GM18511 (cell line): Measurements from ENCODE around the gene OTUD1.

ENCODE experiments used
- ATAC-seq: cut with Tn5 transposase; IDR thresholded peaks from one replicate; pipeline ENCODE4 v1.9.1; 2021; ENCODE audit warnings: mild to moderate bottlenecking, moderate library complexity; ENCODE audit not compliant: unreplicated experiment

The OTUD1 gene

DNA sequence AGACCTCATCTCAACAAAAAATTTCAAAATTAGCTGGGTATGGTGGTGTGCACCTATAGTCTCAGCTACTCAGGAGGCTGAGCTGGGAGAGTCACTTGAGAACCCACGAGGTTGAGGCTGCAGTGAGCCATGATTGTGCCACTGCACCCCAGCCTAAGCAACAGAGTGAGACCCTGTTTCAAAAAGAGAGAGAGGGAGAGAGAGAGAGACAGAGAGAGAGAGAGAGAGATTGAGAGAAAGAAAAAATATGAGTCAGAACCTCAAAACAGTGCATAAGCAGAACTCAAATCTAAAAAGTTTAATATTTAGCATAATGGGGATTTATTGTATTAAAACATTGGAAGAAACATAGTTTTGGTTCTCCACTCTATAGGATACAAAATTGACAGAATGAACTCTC lies 17.5 kb upstream of the OTUD1 start:
- ATAC-seq = no peak

- ATAC-seq = no peak
These were observed 16.9 kb upstream of the OTUD1 start for GRCh38 chr10:23422003-23422411.

- no peak for ATAC-seq
These were observed 6.7 kb upstream of the OTUD1 start for GRCh38 chr10:23432166-23432565.

DNA sequence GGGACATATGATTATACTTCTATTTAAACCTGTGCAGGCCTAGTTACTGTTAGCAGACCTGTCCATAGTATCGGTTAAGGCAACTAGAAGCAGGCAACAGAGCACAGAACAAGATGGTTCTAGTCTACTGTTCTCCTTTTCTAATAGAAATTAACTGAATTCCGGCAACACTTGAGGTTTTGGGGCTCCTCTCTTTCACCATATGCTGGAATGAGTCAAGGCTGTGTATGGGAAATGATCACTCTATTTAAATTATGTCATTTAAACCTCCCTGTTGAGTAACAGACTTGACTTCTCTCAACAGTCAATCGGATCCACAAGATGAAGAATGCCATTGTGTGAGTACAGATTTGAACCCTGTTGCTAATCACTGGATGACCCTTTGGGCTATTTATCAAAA lies 6.2 kb upstream of the OTUD1 start:
- ATAC-seq = no peak

DNA sequence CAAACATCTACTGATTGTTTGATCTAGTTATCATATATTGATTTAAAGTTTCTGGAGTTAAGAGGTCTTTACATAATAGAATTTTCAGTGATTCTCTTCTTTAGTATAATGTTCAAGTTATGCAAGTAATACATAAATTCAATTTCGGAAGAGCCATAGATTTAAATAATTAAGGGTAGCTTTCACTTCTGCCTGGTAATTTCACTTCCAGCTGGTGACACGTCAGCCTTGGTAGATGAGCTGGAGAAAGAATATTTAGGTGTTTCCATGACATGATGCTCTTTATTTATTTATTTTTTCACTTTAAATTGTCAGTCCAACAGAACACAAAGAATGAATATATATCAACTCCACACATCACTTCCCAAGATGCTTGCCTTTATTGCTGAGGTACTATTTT lies 5.2 kb upstream of the OTUD1 start:
- no peak for ATAC-seq

- ATAC-seq = no peak
These were observed 3.5 kb upstream of the OTUD1 start for GRCh38 chr10:23435378-23435777.

DNA sequence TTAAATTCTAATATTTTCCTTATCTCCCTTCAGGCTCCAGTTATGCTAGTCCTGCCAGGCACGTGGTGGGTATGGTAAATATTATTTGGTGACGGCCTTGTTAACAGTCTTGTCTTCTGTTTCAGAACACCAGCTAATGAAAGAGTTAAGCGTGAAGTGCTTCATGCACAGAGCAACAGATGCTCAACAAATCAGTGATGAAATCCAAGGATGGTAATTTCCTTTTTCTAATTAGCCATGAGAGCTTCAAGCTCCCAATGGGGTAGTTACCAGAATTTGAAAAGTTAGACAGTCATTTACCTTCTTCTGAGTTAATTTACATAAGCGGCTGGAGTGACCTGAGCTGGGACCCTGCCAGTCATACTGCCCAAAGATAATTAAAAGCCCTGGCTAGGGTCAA lies 1.9 kb upstream of the OTUD1 start:
- no peak for ATAC-seq

GRCh38 chr10:23437963-23438546 lies 820 bp upstream of the OTUD1 start:
- no peak for ATAC-seq

- peak; percentile 22 for ATAC-seq
These were observed 631 bp downstream of the OTUD1 start for GRCh38 chr10:23439452-23439960.

DNA sequence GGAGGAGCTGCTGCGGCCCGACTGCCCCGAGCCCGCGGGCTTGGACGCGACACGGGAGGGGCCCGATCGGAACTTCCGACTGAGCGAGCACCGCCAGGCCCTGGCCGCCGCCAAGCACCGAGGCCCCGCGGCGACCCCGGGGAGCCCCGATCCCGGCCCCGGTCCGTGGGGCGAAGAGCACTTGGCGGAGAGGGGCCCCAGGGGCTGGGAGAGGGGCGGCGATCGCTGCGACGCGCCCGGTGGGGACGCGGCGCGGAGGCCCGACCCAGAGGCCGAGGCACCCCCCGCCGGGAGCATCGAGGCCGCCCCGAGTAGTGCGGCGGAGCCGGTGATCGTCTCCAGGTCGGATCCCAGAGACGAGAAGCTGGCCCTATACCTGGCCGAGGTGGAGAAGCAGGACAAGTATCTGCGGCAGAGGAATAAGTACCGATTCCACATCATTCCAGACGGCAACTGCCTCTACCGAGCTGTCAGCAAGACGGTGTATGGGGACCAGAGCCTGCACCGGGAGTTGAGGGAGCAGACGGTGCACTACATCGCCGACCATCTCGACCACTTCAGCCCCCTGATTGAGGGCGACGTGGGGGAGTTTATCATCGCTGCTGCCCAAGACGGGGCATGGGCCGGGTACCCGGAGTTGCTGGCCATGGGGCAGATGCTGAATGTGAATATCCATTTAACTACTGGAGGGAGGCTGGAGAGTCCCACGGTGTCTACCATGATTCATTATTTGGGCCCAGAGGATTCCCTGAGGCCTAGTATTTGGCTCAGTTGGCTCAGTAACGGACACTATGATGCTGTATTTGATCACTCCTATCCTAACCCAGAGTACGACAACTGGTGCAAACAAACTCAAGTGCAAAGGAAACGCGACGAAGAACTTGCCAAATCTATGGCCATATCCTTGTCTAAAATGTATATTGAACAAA lies 1.4 kb downstream of the OTUD1 start:
- ATAC-seq = peak; percentile 20

- no peak for ATAC-seq
These were observed 2.4 kb downstream of the OTUD1 start for GRCh38 chr10:23441251-23441650.

DNA sequence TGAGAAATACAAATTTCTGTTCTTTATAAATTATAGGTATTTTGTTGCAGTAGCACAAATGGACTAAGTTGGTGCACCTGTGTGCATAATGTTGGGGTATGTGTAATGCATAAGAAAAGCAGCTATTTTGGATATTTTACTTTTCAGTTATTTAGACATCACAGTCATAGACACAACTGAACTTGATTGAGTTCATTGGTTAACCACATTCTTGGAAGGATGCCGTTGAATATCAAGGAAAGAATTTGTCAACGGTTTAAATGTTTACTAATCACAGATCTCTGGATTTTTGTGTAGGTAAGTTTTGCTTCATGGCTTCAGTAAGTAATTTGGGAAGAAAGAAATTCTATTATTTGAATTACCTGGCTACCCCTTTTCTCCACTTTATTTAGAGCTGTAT lies 4.1 kb downstream of the OTUD1 start:
- no peak for ATAC-seq

DNA sequence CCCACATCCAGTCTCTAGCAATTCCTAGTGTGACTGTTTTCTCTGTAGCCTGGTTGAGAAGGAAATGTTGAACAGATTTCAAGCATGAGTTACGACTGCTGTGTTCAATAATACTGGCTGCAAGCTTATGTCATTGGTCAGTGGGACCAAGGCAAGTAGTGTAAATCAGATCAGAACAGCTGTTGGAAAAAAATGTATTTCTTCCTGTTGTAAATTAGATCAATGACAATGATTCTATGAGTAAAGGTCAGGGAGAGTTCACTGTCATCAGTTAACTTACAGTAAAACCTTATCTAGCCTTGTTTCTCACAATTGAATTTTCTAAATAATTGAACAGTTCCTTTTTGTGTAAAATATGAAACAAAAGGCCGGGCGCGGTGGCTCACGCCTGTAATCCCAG lies 6.7 kb downstream of the OTUD1 start:
- no peak for ATAC-seq

- ATAC-seq = no peak
These were observed 9.4 kb downstream of the OTUD1 start for GRCh38 chr10:23448323-23448722.

DNA sequence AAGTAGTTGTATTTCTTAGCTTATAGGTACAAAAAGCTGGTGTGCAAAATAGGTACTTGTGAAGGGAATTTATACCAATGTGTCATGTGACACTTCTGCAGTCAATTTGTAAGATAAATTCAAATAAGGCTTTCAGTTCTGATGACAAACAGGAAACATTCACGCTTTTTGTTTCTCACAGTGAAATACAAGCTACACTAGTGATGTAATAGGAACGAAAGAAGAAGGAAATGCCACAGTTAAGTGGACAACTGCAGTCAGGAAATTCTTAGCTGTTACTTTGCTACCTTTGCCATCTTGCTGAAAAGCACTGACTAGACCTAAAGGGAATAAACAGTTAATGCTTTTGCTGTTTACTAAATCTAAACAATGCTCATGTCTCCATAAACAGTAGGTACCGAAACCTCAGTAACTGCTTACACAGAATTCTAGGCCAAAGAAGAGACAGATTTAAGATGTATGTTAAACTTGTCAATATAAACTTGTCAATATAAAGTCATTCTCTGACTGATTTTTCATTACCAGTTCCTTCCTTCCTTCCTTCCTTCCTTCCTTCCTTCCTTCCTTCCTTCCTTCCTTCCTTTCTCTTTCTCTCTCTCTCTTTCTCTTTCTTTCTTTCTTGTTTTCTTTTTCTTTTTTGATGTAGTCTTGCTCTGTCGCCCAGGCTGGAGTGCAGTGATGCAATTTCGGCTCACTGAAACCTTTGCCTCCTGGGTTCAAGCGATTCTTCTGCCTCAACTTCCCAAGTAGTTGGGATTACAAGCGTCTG lies 10.1 kb downstream of the OTUD1 start:
- ATAC-seq = peak; percentile 94

GRCh38 chr10:23452033-23452655 lies 13.3 kb downstream of the OTUD1 start:
- no peak for ATAC-seq

DNA sequence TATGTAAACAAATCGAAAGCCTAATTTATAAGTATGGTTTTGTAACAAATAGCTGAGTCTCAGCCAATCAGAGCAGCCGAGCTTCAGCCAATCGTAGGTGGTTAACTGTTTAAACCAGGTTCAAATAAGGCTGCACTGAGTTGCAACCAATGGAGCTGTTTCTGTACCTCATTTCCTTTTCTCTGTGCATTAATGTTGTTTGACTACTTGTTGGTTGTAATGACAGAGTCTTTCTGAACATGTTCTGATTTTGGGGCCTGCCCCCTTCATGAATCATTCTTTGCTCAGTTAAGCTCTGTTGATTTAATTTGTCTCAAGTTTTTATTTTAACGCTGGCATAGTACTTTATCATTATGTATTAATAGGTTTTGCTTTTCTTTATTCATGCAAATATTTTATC lies 14.6 kb downstream of the OTUD1 start:
- ATAC-seq = no peak

GRCh38 chr10:23457632-23458417 lies 18.9 kb downstream of the OTUD1 start:
- no peak for ATAC-seq

GRCh38 chr10:23459308-23459939 lies 20.5 kb downstream of the OTUD1 start:
- ATAC-seq = no peak

GRCh38 chr10:23461557-23461956 lies 22.7 kb downstream of the OTUD1 start:
- ATAC-seq = no peak
